Measurements from ENCODE around the gene PPARG. TPM values are rescaled to one million over a fixed set of nuclear protein-coding genes. Genes with fewer than 3 reads are reported as not detected.

Gene PPARG
- total and polyA plus RNA-seq, 2 of the 13 experiments (the other 11 are each of a cell fraction or from before 2014, with no cell fraction given): 13.9 to 58.3 TPM

DNA sequence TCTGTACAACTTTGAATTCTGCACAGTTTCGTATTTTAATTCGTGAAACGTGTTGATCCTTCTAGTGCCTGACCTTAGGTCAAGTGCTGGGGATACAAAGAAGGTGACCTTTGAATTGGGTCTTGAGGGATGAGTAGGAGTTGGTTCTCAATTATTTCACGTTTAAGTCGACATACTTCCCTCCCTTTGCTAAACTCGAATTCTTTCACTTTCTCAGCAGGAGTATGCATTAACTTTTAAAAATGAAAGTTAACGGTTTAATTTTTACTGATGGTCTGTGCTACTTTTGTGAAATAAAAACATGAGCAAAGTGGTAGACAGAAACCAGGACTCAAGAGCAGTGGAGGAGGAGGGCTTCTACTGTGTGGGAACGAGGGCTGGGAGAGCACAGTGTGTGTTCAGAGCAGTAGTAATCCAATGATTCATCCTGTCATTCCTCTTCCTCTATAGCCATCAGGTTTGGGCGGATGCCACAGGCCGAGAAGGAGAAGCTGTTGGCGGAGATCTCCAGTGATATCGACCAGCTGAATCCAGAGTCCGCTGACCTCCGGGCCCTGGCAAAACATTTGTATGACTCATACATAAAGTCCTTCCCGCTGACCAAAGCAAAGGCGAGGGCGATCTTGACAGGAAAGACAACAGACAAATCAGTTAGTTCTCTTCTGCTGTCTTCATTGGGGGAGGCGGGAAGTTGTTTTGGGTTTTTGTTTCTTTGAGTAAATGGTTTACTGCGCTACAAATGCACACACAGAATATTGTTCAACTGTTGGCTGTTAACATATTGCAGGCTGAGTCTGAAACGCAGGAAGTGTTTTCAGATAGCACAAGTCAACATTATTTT is 116.8 kb downstream of the PPARG start (continued):
- peak; percentile 67; the same call in 1 of the 2 replicates for TF ChIP-seq ARNTL (CRISPR knock-in tag; IDR thresholded peaks at IDR 0.05)
- TF ChIP-seq ATF1 (CRISPR knock-in tag; IDR thresholded peaks at IDR 0.05): peak; percentile 27; the same call in 1 of the 2 replicates
- TF ChIP-seq IRF2 (CRISPR knock-in tag; IDR thresholded peaks at IDR 0.05): peak; percentile 74
- peak; percentile 95 for TF ChIP-seq NCOA2 (CRISPR knock-in tag; IDR thresholded peaks at IDR 0.05)
- TF ChIP-seq, protein P1, sequence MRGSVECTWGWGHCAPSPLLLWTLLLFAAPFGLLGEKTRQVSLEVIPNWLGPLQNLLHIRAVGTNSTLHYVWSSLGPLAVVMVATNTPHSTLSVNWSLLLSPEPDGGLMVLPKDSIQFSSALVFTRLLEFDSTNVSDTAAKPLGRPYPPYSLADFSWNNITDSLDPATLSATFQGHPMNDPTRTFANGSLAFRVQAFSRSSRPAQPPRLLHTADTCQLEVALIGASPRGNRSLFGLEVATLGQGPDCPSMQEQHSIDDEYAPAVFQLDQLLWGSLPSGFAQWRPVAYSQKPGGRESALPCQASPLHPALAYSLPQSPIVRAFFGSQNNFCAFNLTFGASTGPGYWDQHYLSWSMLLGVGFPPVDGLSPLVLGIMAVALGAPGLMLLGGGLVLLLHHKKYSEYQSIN (CRISPR knock-in tag; IDR thresholded peaks at IDR 0.05; ENCODE audit: borderline replicate concordance): no peak
- TF ChIP-seq ZMYM2 (CRISPR knock-in tag; IDR thresholded peaks at IDR 0.05): peak; percentile 79
- TF ChIP-seq, protein P2, sequence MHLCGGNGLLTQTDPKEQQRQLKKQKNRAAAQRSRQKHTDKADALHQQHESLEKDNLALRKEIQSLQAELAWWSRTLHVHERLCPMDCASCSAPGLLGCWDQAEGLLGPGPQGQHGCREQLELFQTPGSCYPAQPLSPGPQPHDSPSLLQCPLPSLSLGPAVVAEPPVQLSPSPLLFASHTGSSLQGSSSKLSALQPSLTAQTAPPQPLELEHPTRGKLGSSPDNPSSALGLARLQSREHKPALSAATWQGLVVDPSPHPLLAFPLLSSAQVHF (CRISPR knock-in tag; IDR thresholded peaks at IDR 0.05): no peak
- peak; percentile 43; the same call in 1 of the 2 replicates for TF ChIP-seq ZC3H13 (CRISPR knock-in tag; IDR thresholded peaks at IDR 0.05)
- TF ChIP-seq, protein P3, sequence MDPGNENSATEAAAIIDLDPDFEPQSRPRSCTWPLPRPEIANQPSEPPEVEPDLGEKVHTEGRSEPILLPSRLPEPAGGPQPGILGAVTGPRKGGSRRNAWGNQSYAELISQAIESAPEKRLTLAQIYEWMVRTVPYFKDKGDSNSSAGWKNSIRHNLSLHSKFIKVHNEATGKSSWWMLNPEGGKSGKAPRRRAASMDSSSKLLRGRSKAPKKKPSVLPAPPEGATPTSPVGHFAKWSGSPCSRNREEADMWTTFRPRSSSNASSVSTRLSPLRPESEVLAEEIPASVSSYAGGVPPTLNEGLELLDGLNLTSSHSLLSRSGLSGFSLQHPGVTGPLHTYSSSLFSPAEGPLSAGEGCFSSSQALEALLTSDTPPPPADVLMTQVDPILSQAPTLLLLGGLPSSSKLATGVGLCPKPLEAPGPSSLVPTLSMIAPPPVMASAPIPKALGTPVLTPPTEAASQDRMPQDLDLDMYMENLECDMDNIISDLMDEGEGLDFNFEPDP (CRISPR knock-in tag; conservative IDR thresholded peaks at IDR 0.05): no peak
- TF ChIP-seq NR2C2 (CRISPR knock-in tag; IDR thresholded peaks at IDR 0.05; ENCODE audit: borderline replicate concordance): peak; percentile 81
- TF ChIP-seq, protein P4, sequence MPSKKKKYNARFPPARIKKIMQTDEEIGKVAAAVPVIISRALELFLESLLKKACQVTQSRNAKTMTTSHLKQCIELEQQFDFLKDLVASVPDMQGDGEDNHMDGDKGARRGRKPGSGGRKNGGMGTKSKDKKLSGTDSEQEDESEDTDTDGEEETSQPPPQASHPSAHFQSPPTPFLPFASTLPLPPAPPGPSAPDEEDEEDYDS (CRISPR knock-in tag; IDR thresholded peaks at IDR 0.05): peak; percentile 86
- TF ChIP-seq, protein P5, sequence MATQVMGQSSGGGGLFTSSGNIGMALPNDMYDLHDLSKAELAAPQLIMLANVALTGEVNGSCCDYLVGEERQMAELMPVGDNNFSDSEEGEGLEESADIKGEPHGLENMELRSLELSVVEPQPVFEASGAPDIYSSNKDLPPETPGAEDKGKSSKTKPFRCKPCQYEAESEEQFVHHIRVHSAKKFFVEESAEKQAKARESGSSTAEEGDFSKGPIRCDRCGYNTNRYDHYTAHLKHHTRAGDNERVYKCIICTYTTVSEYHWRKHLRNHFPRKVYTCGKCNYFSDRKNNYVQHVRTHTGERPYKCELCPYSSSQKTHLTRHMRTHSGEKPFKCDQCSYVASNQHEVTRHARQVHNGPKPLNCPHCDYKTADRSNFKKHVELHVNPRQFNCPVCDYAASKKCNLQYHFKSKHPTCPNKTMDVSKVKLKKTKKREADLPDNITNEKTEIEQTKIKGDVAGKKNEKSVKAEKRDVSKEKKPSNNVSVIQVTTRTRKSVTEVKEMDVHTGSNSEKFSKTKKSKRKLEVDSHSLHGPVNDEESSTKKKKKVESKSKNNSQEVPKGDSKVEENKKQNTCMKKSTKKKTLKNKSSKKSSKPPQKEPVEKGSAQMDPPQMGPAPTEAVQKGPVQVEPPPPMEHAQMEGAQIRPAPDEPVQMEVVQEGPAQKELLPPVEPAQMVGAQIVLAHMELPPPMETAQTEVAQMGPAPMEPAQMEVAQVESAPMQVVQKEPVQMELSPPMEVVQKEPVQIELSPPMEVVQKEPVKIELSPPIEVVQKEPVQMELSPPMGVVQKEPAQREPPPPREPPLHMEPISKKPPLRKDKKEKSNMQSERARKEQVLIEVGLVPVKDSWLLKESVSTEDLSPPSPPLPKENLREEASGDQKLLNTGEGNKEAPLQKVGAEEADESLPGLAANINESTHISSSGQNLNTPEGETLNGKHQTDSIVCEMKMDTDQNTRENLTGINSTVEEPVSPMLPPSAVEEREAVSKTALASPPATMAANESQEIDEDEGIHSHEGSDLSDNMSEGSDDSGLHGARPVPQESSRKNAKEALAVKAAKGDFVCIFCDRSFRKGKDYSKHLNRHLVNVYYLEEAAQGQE (IDR thresholded peaks at IDR 0.05; ENCODE audit: borderline replicate concordance in 1 of 2, low read depth in 1 of 2, low read length in 2 of 2): peak in 1 of 2 experiments; percentile 47; a peak in 1 of 4 replicates
- no peak; the same call in none of the 2 replicates for TF ChIP-seq CBFB (CRISPR knock-in tag; IDR thresholded peaks at IDR 0.05)
- no peak for TF ChIP-seq ZNF570 (CRISPR knock-in tag; IDR thresholded peaks at IDR 0.05; ENCODE audit: borderline replicate concordance)
- TF ChIP-seq, protein P6, sequence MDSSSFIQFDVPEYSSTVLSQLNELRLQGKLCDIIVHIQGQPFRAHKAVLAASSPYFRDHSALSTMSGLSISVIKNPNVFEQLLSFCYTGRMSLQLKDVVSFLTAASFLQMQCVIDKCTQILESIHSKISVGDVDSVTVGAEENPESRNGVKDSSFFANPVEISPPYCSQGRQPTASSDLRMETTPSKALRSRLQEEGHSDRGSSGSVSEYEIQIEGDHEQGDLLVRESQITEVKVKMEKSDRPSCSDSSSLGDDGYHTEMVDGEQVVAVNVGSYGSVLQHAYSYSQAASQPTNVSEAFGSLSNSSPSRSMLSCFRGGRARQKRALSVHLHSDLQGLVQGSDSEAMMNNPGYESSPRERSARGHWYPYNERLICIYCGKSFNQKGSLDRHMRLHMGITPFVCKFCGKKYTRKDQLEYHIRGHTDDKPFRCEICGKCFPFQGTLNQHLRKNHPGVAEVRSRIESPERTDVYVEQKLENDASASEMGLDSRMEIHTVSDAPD (CRISPR knock-in tag; IDR thresholded peaks at IDR 0.05): peak; percentile 93
- TF ChIP-seq SAFB2 (CRISPR knock-in tag; IDR thresholded peaks at IDR 0.05; ENCODE audit: borderline replicate concordance, low read depth): peak; percentile 60; the same call in 1 of the 2 replicates
- peak; percentile 71; the same call in 1 of the 2 replicates for TF ChIP-seq ZNF788 (CRISPR knock-in tag; IDR thresholded peaks at IDR 0.05; ENCODE audit: borderline replicate concordance)
- peak; percentile 96 for TF ChIP-seq NR2F2 (IDR thresholded peaks at IDR 0.05; ENCODE audit: borderline replicate concordance, low read depth)

All from HepG2 (cell line).